A549 (cell line): ENCODE results near the gene ELANE. TPM values are rescaled to one million over a fixed set of nuclear protein-coding genes. Genes with fewer than 3 reads are reported as not detected.
A peak's percentile ranks its signal among the peaks of the same experiment; 100 is the strongest.

Source experiments
- ATAC-seq, 2 experiments: fragments of 200-7000 bp in 1 of 2; fragments of >200 bp in 1 of 2; cut with Nextera tagmentation in 1 of 2; cut with Tn5 transposase in 1 of 2; 3 replicates each; pipeline versions ENCODE4 v1.8.0 to v1.9.1; 2018 to 2020; ENCODE audit warnings: mild to moderate bottlenecking in 1 of 2, moderate library complexity in 1 of 2
- CTCF ChIA-PET: fragments of 300-600 bp; sonication (Branson Sonifier 250); formaldehyde crosslinking; extraction: SDS; loops from one replicate; lab custom pipeline; 2021; ENCODE audit warnings: antibody characterized with exemption, inconsistent platforms; lab: Yijun Ruan, JAX
- POLR2A ChIA-PET: fragments of 350-600 bp; formaldehyde crosslinking; extraction: SDS; loops from one replicate; lab custom pipeline; 2021; ENCODE audit warnings: antibody characterized with exemption, inconsistent platforms; lab: Yijun Ruan, JAX
- DNase-seq, 2 experiments: peaks; one replicate each; pipeline versions ENCODE4 v3.0.0 to v3.0.0-alpha.2; 2011 to 2016; ENCODE audit warnings: low read depth in 1 of 2, low spot score in 1 of 2
- FAIRE-seq: peaks from 2 replicates; lab custom pipeline; 2011; peaks lifted over from hg19 to GRCh38; lab: Jason Lieb, UNC
- H3K27ac ChIP-seq, 2 experiments: fragments of >200 bp; sonication (Bioruptor Twin); formaldehyde crosslinking; 3 replicates each; pipeline ENCODE4 v1.5.1; 2016 to 2017
- H3K4me1 ChIP-seq: fragments of >200 bp; sonication (Bioruptor Twin); formaldehyde crosslinking; 3 replicates; pipeline ENCODE4 v1.6.1; 2016
- H3K4me2 ChIP-seq: fragments of >200 bp; sonication (Bioruptor Twin); formaldehyde crosslinking; 3 replicates; pipeline ENCODE4 v1.6.1; 2016
- H3K4me3 ChIP-seq: fragments of >200 bp; sonication (Bioruptor Twin); formaldehyde crosslinking; 3 replicates; pipeline ENCODE4 v1.5.1; 2016
- H3K9me3 ChIP-seq: fragments of >200 bp; sonication (Bioruptor Twin); formaldehyde crosslinking; 3 replicates; pipeline ENCODE4 v1.6.1; 2016
- EHF ChIP-seq: fragments of 250-450 bp; sonication (Bioruptor Pico); IDR thresholded peaks from 2 replicates; pipeline ENCODE4 v1.5.0; 2020; ENCODE audit warnings: mild to moderate bottlenecking
- EHMT2 ChIP-seq: fragments of 200-600 bp; sonication (generic); IDR thresholded peaks from 2 replicates; pipeline ENCODE4 v1.6.1; 2016; ENCODE audit warnings: antibody characterized with exemption, low read depth, mild to moderate bottlenecking, moderate library complexity
- FOXS1 ChIP-seq: fragments of 250-450 bp; sonication (Bioruptor Pico); IDR thresholded peaks from 2 replicates; pipeline ENCODE4 v1.5.0; 2020; ENCODE audit warnings: mild to moderate bottlenecking, moderate library complexity
- HOXA7 ChIP-seq: fragments of 250-450 bp; sonication (Bioruptor Pico); IDR thresholded peaks from 2 replicates; pipeline ENCODE4 v1.5.0; 2020; ENCODE audit warnings: mild to moderate bottlenecking, moderate library complexity
- JUN ChIP-seq, 2 experiments: fragments of >200 bp; sonication (Bioruptor Twin); formaldehyde crosslinking; IDR thresholded peaks; 2 replicates in 1 of 2; 3 replicates in 1 of 2; pipeline ENCODE4 v1.6.1; 2016 to 2017
- KDM1A ChIP-seq: fragments of 200-600 bp; sonication (generic); IDR thresholded peaks from 2 replicates; pipeline ENCODE4 v1.6.1; 2016; ENCODE audit warnings: low read depth, mild to moderate bottlenecking
- MAFK ChIP-seq: fragments of 450-650 bp; IDR thresholded peaks from 2 replicates; pipeline ENCODE4 v1.6.1; 2014; ENCODE audit not compliant: partially characterized antibody
- NPAS2 ChIP-seq: fragments of 250-450 bp; sonication (Bioruptor Pico); IDR thresholded peaks from 2 replicates; pipeline ENCODE4 v1.8.0; 2022; ENCODE audit warnings: mild to moderate bottlenecking, moderate library complexity, borderline replicate concordance
- RFX5 ChIP-seq: fragments of 450-650 bp; IDR thresholded peaks from 2 replicates; pipeline ENCODE4 v1.7.1; 2014; ENCODE audit warnings: antibody characterized with exemption, mild to moderate bottlenecking, moderate library complexity
- SMC3 ChIP-seq: fragments of >200 bp; sonication (Bioruptor Twin); formaldehyde crosslinking; IDR thresholded peaks from 3 replicates; pipeline ENCODE4 v1.6.1; 2018; ENCODE audit warnings: inconsistent platforms
- TP53 ChIP-seq: fragments of 250-450 bp; sonication (Bioruptor Pico); IDR thresholded peaks from 2 replicates; pipeline ENCODE4 v1.5.0; 2021; ENCODE audit warnings: mild to moderate bottlenecking, moderate library complexity
- WGBS: methylation state at CpG from one replicate; pipeline ENCODE4 v1.1.6; 2017; ENCODE audit errors: missing lambda C conversion rate; 5-methylcytosine and 5-hydroxymethylcytosine counted together
- polyA plus RNA-seq, 4 experiments: library from polyadenylated mRNA; depleted of rRNA in 3 of 4; stranded (reverse); fragments of >200 nt; fragmentation: RNase III in 1 of 4; extraction: RNeasy Plus Mini Kit Qiagen cat#74134 plus additional on column Dnase treatment in 1 of 4; gene quantifications; 2 replicates in 3 of 4; 3 replicates in 1 of 4; pipeline ENCODE4 v1.2.3, GENCODE V29; 2011 to 2017
- TF ChIP-seq, protein P1 (sequence below): fragments of 250-450 bp; sonication (Bioruptor Pico); IDR thresholded peaks from 2 replicates; pipeline ENCODE4 v1.5.0; 2021; ENCODE audit warnings: mild to moderate bottlenecking, moderate library complexity, borderline replicate concordance
- TF ChIP-seq, protein P2 (sequence below): IDR thresholded peaks from 2 replicates; pipeline ENCODE4 v1.6.1; 2012
- TF ChIP-seq, protein P3 (sequence below): fragments of 250-450 bp; sonication (Bioruptor Pico); IDR thresholded peaks from 2 replicates; pipeline ENCODE4 v1.5.0; 2020; ENCODE audit warnings: low read depth, mild to moderate bottlenecking, moderate library complexity

ELANE gene
- polyA plus RNA-seq, 2 of the 4 experiments (the other 2 are of a cell fraction) = 0.15 to 0.35 TPM

DNA sequence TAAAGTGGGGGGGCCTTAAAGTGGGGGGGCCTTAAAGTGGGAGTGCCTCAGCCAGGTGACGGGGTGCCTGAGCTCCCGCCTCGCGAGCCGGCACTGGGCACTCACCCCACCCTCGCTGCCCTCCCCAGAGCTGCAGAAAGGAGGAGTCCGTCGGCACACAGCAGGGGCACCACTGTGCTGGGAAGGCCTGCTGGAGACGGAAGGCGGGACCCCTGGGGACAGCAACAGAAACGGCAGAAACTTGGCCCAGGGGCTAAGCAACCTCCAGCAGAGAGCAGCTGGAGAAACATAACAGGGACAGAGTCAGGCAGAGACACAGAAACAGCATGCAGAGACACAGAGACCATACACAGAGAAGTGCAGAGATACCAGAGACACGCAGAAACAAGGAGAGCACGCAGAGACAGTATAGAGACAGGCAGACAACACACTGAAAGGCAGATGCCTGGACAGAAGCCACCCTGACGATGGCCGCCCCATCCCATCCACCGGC, 15.2 kb downstream of the ELANE start:
- Histone ChIP-seq H3K9me3 (no peaks in the 10 kb centered on the region), H3K27ac (peak overlapping the region in 1 of 2 experiments; percentile 95; a peak in 2 of 6 replicates), H3K4me1 (peaks cover 39% of the 10 kb centered on the region)
- POLR2A ChIA-PET = no interaction called here
- TF ChIP-seq, protein P1, sequence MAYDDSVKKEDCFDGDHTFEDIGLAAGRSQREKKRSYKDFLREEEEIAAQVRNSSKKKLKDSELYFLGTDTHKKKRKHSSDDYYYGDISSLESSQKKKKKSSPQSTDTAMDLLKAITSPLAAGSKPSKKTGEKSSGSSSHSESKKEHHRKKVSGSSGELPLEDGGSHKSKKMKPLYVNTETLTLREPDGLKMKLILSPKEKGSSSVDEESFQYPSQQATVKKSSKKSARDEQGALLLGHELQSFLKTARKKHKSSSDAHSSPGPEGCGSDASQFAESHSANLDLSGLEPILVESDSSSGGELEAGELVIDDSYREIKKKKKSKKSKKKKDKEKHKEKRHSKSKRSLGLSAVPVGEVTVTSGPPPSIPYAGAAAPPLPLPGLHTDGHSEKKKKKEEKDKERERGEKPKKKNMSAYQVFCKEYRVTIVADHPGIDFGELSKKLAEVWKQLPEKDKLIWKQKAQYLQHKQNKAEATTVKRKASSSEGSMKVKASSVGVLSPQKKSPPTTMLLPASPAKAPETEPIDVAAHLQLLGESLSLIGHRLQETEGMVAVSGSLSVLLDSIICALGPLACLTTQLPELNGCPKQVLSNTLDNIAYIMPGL (CRISPR knock-in tag) = no peak
- TF ChIP-seq, protein P2, sequence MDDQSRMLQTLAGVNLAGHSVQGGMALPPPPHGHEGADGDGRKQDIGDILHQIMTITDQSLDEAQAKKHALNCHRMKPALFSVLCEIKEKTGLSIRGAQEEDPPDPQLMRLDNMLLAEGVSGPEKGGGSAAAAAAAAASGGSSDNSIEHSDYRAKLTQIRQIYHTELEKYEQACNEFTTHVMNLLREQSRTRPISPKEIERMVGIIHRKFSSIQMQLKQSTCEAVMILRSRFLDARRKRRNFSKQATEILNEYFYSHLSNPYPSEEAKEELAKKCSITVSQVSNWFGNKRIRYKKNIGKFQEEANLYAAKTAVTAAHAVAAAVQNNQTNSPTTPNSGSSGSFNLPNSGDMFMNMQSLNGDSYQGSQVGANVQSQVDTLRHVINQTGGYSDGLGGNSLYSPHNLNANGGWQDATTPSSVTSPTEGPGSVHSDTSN = peak; percentile 40; the same call in 1 of the 2 replicates
- TF ChIP-seq, all 56 proteins: peak for 1
- ATAC-seq = no peak
- Histone ChIP-seq H3K4me3 (no peak overlapping the region), H3K4me2 (no peak overlapping the region)
- CTCF ChIA-PET = interaction anchor here (1.0 to 3.1 kb wide), 2 partner anchors 8 to 10 kb away, joined by 5 to 13 read pairs; partner anchors contain the start of gene CFD
- DNase-seq = no peak
- 70% methylated on average over 5 of the region's 16 CpGs for WGBS
- no peak for FAIRE-seq

DNA sequence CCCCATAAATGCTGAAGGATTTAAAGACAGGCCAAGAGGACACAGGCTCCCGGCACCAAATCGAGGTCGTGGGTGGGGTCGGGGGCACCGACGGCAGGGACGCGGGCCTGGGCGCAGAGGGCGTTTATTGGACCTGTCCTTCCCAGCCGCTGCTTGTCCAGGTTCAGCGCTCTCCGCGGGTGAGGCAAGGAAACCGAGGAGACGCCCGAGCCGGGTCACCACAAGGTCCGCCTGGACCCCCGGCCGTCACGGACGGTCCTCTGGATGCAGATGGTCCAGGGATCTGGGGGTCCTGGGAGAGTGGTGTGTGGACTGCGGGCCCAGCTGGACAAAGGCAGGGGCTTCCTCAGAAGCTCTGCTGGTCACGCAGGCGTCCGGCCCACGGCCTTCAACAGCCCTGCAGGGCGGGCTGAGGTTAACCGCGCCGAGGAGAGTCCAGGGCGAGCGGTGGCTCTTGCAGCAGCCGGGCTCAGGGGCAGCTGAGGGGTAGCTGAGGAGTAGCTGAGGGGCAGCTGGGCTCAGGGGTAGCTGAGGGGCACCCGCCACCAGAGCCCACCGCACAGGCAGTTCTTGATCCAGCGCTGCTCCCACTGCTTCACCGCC, 15.9 kb downstream of the ELANE start:
- DNase-seq (no peak), FAIRE-seq (no peak), ATAC-seq (no peak)
- TF ChIP-seq JUN (IDR thresholded peaks at IDR 0.05) = 0 out of 5 replicates have a peak, but pooled peaks of 1 of the 2 experiments have one; percentile 3
- no peak for TF ChIP-seq KDM1A
- TF ChIP-seq TP53 = no peak
- Histone ChIP-seq H3K4me2 (no peak overlapping the region), H3K4me1 (peaks cover 41% of the 10 kb centered on the region), H3K9me3 (no peaks in the 10 kb centered on the region), H3K27ac (peak overlapping the region in 1 of 2 experiments; percentile 95; a peak in 3 of 6 replicates), H3K4me3 (no peak overlapping the region)
- ChIA-PET CTCF (interaction anchor here (1.0 to 3.1 kb wide), 2 partner anchors 8 to 11 kb away, joined by 5 to 13 read pairs; partner anchors contain the start of gene CFD), POLR2A (no interaction called here)
- 92% methylated on average over 31 of the region's 39 CpGs for WGBS

DNA sequence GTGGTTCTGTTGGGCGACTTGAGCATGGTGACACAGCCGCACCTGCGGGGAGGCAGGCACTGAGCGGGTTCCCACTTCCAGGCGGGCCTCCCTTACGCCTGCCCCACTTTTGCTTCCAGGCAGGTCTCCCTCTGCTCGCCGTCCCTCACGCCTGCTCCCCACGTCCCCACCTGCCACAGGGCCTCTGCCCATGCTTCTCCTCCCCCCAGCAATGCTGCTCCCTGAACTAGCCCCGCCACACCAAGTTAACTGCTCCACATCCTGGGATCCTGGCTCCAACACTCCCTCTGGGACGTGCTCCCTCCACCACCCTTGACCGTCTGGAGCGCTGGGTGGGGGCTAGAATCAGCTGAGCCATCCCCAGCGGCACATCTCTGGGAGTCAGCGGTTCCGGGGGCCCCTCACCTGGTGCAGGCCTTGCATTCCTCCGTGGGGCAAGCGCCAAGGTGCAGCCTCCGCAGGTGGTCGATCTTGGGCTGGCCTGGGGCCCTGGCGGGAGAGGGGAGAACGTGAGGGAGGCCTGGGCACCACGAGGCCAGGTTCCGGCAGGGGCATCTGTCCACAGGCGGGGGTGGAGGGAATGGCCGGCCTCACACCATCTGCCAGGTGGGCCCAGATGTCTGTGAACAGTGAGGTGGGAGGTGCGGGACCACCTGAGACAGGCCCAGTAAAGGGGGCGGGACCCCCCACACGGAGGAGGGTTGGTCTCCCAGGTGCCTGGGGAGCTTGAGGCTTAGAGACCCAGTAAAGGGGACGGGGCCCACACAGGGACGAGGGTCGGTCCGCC, 16.5 kb downstream of the ELANE start:
- Histone ChIP-seq H3K4me2 (peak overlapping the region; percentile 71), H3K27ac (peak overlapping the region; percentile 81 to 95), H3K4me1 (peaks cover 47% of the 10 kb centered on the region), H3K9me3 (no peaks in the 10 kb centered on the region), H3K4me3 (no peak overlapping the region)
- ChIA-PET CTCF (interaction anchor here (1.0 to 3.1 kb wide), 2 partner anchors 9 to 12 kb away, joined by 5 to 13 read pairs; partner anchors contain the start of gene CFD), POLR2A (no interaction called here)
- WGBS = 88% methylated on average over 11 of the region's 34 CpGs
- no peak for ATAC-seq
- TF ChIP-seq EHMT2 (no peak), HOXA7 (0 out of 2 replicates have a peak, but pooled peaks have one; percentile 16), FOXS1 (CRISPR knock-in tag) (no peak), MAFK (no peak), RFX5 (no peak), SMC3 (no peak), EHF (CRISPR knock-in tag) (peak; percentile 70; the same call in 1 of the 2 replicates), NPAS2 (no peak), TP53 (0 out of 2 replicates have a peak, but pooled peaks have one; percentile 18), KDM1A (no peak)
- TF ChIP-seq, protein P3, sequence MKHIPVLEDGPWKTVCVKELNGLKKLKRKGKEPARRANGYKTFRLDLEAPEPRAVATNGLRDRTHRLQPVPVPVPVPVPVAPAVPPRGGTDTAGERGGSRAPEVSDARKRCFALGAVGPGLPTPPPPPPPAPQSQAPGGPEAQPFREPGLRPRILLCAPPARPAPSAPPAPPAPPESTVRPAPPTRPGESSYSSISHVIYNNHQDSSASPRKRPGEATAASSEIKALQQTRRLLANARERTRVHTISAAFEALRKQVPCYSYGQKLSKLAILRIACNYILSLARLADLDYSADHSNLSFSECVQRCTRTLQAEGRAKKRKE (CRISPR knock-in tag) = no peak
- TF ChIP-seq, protein P2 = peak; percentile 11; the same call in 1 of the 2 replicates
- DNase-seq = no peak
- no peak for FAIRE-seq
